Right cardiac atrium (tissue), 5 donors: ENCODE results near the gene ADCY7. TPM values are rescaled to one million over a fixed set of nuclear protein-coding genes. Genes with fewer than 3 reads are reported as not detected.

Experiments
- ATAC-seq, 2 donors: fragments of 200-7000 bp; cut with Tn5 transposase; one replicate each; pipeline versions ENCODE4 v1.8.0 to v1.9.1; 2020; ENCODE audit warnings: moderate library complexity in 2 of 2, mild to moderate bottlenecking in 1 of 2
- DNase-seq, 3 donors: peaks; one replicate each; pipeline ENCODE4 v3.0.0-alpha.2; 2020
- H3K27ac ChIP-seq: one replicate; pipeline ENCODE4 v1.5.1; 2013; ENCODE audit warnings: mild to moderate bottlenecking, low read length, control low read depth, moderate library complexity
- H3K27me3 ChIP-seq: one replicate; pipeline ENCODE4 v1.6.1; 2013; ENCODE audit not compliant: control insufficient read depth, insufficient read depth
- H3K4me1 ChIP-seq: one replicate; pipeline ENCODE4 v1.6.1; 2013; ENCODE audit warnings: low read length; ENCODE audit not compliant: control insufficient read depth, insufficient read depth
- H3K4me3 ChIP-seq: one replicate; pipeline ENCODE4 v1.5.1; 2013; ENCODE audit warnings: low read length, control low read depth
- H3K9me3 ChIP-seq: one replicate; pipeline ENCODE4 v1.6.1; 2013; ENCODE audit warnings: low read length; ENCODE audit not compliant: control insufficient read depth
- WGBS: extraction: QIAGEN DNeasy Blood & Tissue Kit; methylation state at CpG from one replicate; pipeline ENCODE4 v1.1.7; 2013; 5-methylcytosine and 5-hydroxymethylcytosine counted together
- intact Hi-C, 4 donors: fragments of 100-400 bp; cut with DNase I; formaldehyde crosslinking; loops; one replicate each; pipeline versions ENCODE4 v1.11.0 to v1.14.0; 2022 to 2023
- long read RNA-seq, 4 donors: library from polyadenylated mRNA; unstranded; transcript quantifications; one replicate each; pipeline ENCODE4 v2.0.0, GENCODE V29; 2020 to 2021
- polyA plus RNA-seq: library from polyadenylated mRNA; stranded (reverse); fragments of 200-250 nt; gene quantifications from one replicate; pipeline ENCODE4 v1.2.3, GENCODE V29; 2013
- total RNA-seq, 4 donors: library from RNA; stranded (reverse); fragmentation: NEBNext Ultra II Directional; extraction: Animal tissue kit (Norgen Biotek cat#: 25700); gene quantifications; one replicate each; pipeline ENCODE4 v1.2.1, GENCODE V29; 2021
- donor health status: healthy with polysubstance abuse.
- donor health status: DM: no; HTN: yes; CAD: no.
- donor health status: DM: no; HTN: no; CAD: no.
- donor health status: DM: no; HTN: yes; CAD: no; lungs with severe emphysema.
- donor health status: DM: yes; HTN: yes; CAD: no.

ADCY7 gene
- total RNA-seq (10 to 100 TPM; 11.4 to 21.2 (median 18.2) TPM), polyA plus RNA-seq (4.8 TPM)
- long read RNA-seq, donor 1, partial matches to known transcripts: 1 of 3 reads
- long read RNA-seq, donor 1, other reads (novel, unspliced or antisense): 2 of 3 reads
- long read RNA-seq, donor 2, full-length matches to known transcripts: 1 of 2 reads
- long read RNA-seq, donor 2, partial matches to known transcripts: 1 of 2 reads
- long read RNA-seq, donor 2, other reads (novel, unspliced or antisense): 0 of 2 reads
- long read RNA-seq, donor 3, partial matches to known transcripts: 2 of 9 reads
- long read RNA-seq, donor 3, other reads (novel, unspliced or antisense): 7 of 9 reads
- long read RNA-seq, donor 4, partial matches to known transcripts: 1 of 1 reads
- long read RNA-seq, donor 4, other reads (novel, unspliced or antisense): 0 of 1 reads

GRCh38 chr16:50266337-50267091 is at the start of gene ADCY7:
Gene ADCY7 (plus strand): TSS chr16:50266551. CDS start chr16:50288180, 21,629 bp downstream.
- WGBS: 22% methylated on average over 25 of the region's 25 CpGs
- DNase-seq: peak; percentile 81 to 93 (median 92)
- ATAC-seq: peak; percentile 88
- no peaks in the 10 kb centered on the region for H3K27me3 ChIP-seq
- H3K4me3 ChIP-seq: peak within 1 kb of the TSS; percentile 1
- no peaks in the 10 kb centered on the region for H3K9me3 ChIP-seq
- H3K27ac ChIP-seq: peak within 1 kb of the TSS; percentile 39
- H3K4me1 ChIP-seq: no peaks in the 10 kb centered on the region
- intact Hi-C loops: no loop called here

GRCh38 chr16:50219402-50219975 is 46.9 kb upstream of the ADCY7 start:
- no peak for DNase-seq
- 97% methylated on average over 4 of the region's 4 CpGs for WGBS
- Histone ChIP-seq H3K27ac (no peak overlapping the region), H3K4me1 (no peaks in the 10 kb centered on the region), H3K27me3 (no peaks in the 10 kb centered on the region), H3K9me3 (no peaks in the 10 kb centered on the region), H3K4me3 (no peak overlapping the region)
- no peak for ATAC-seq
- intact Hi-C loops: loop anchor here in 3 of 4 donors (10.0 kb wide), 3 partner anchors 135 to 445 kb away; partner anchors contain the start of gene CNEP1R1 (in 1 of the 3)

GRCh38 chr16:50224286-50224685 is 42.1 kb upstream of the ADCY7 start:
- Histone ChIP-seq H3K9me3 (no peaks in the 10 kb centered on the region), H3K27me3 (no peaks in the 10 kb centered on the region), H3K27ac (no peak overlapping the region), H3K4me1 (no peaks in the 10 kb centered on the region), H3K4me3 (no peak overlapping the region)
- ATAC-seq (no peak), DNase-seq (no peak)
- 90% methylated on average over 3 of the region's 3 CpGs for WGBS
- intact Hi-C loops: loop anchor here in 2 of 4 donors (10.0 kb wide), 2 partner anchors 111 to 441 kb away; no protein-coding TSS in a partner anchor

- no peak overlapping the region for H3K4me3 ChIP-seq
- intact Hi-C loops: loop anchor here in 2 of 4 donors (10.0 kb wide), 2 partner anchors 108 to 438 kb away; no protein-coding TSS in a partner anchor
- WGBS: 71% methylated on average over 3 of the region's 3 CpGs
- H3K4me1 ChIP-seq: no peaks in the 10 kb centered on the region
- DNase-seq (no peak), ATAC-seq (peak; percentile 31 to 41)
- no peaks in the 10 kb centered on the region for H3K27me3 ChIP-seq
- no peaks in the 10 kb centered on the region for H3K9me3 ChIP-seq
- H3K27ac ChIP-seq: no peak overlapping the region
These were observed 39.2 kb upstream of the ADCY7 start for GRCh38 chr16:50227120-50227519.

GRCh38 chr16:50227665-50228064 is 38.7 kb upstream of the ADCY7 start:
- Histone ChIP-seq H3K4me1 (no peaks in the 10 kb centered on the region), H3K9me3 (no peaks in the 10 kb centered on the region), H3K27ac (no peak overlapping the region), H3K27me3 (no peaks in the 10 kb centered on the region), H3K4me3 (no peak overlapping the region)
- intact Hi-C loops: loop anchor here in 2 of 4 donors (10.0 kb wide), 2 partner anchors 107 to 437 kb away; no protein-coding TSS in a partner anchor
- DNase-seq: no peak
- 82% methylated on average over 8 of the region's 8 CpGs for WGBS
- ATAC-seq: no peak

GRCh38 chr16:50228364-50228868 is 37.9 kb upstream of the ADCY7 start:
- H3K27ac ChIP-seq: no peak overlapping the region
- intact Hi-C loops: loop anchor here in 2 of 4 donors (10.0 kb wide), 2 partner anchors 106 to 436 kb away; no protein-coding TSS in a partner anchor
- no peak for DNase-seq
- H3K27me3 ChIP-seq: no peaks in the 10 kb centered on the region
- no peak for ATAC-seq
- H3K9me3 ChIP-seq: no peaks in the 10 kb centered on the region
- no peaks in the 10 kb centered on the region for H3K4me1 ChIP-seq
- no peak overlapping the region for H3K4me3 ChIP-seq
- 95% methylated on average over 5 of the region's 5 CpGs for WGBS

GRCh38 chr16:50229149-50229726 is 37.1 kb upstream of the ADCY7 start:
- Histone ChIP-seq H3K27ac (no peak overlapping the region), H3K27me3 (no peaks in the 10 kb centered on the region), H3K4me1 (no peaks in the 10 kb centered on the region), H3K9me3 (no peaks in the 10 kb centered on the region), H3K4me3 (no peak overlapping the region)
- 84% methylated on average over 10 of the region's 10 CpGs for WGBS
- ATAC-seq: no peak
- DNase-seq: no peak
- intact Hi-C loops: loop anchor here in 2 of 4 donors (10.0 kb wide), 2 partner anchors 106 to 436 kb away; no protein-coding TSS in a partner anchor

- ATAC-seq (no peak), DNase-seq (no peak)
- 70% methylated on average over 5 of the region's 5 CpGs for WGBS
- intact Hi-C loops: no loop called here
- H3K9me3 ChIP-seq: no peaks in the 10 kb centered on the region
- no peaks in the 10 kb centered on the region for H3K27me3 ChIP-seq
- no peak overlapping the region for H3K4me3 ChIP-seq
- no peaks in the 10 kb centered on the region for H3K4me1 ChIP-seq
- H3K27ac ChIP-seq: no peak overlapping the region
These were observed 31.4 kb upstream of the ADCY7 start for GRCh38 chr16:50234771-50235556.

- Histone ChIP-seq H3K27me3 (no peaks in the 10 kb centered on the region), H3K4me1 (no peaks in the 10 kb centered on the region), H3K9me3 (no peaks in the 10 kb centered on the region), H3K27ac (no peak overlapping the region), H3K4me3 (no peak overlapping the region)
- peak; percentile 42 to 57 for ATAC-seq
- WGBS: 56% methylated on average over 6 of the region's 6 CpGs
- intact Hi-C loops: no loop called here
- no peak for DNase-seq
These were observed 30.8 kb upstream of the ADCY7 start for GRCh38 chr16:50235581-50235980.

GRCh38 chr16:50238314-50238713 is 28.0 kb upstream of the ADCY7 start:
- intact Hi-C loops: no loop called here
- no peak for ATAC-seq
- 88% methylated on average over 3 of the region's 3 CpGs for WGBS

More at GRCh38 chr16:50238314-50238713, 28.0 kb upstream of the ADCY7 start:
- no peaks in the 10 kb centered on the region for H3K27me3 ChIP-seq
- H3K27ac ChIP-seq: no peak overlapping the region
- no peak for DNase-seq
- no peaks in the 10 kb centered on the region for H3K4me1 ChIP-seq
- no peaks in the 10 kb centered on the region for H3K9me3 ChIP-seq
- no peak overlapping the region for H3K4me3 ChIP-seq
